H1 (cell line): ENCODE results near the gene ANKRD62. TPM values are rescaled to one million over a fixed set of nuclear protein-coding genes. Genes with fewer than 3 reads are reported as not detected.
"Not testable (repeated sequence)": the region's sequence is repeated elsewhere in the genome, so short reads cannot be mapped to it uniquely, and the experiment has no call there.

Experiments
- CTCF ChIA-PET: fragments of 300-600 bp; sonication (Branson Sonifier 250); formaldehyde crosslinking; loops from one replicate; lab custom pipeline; 2021; ENCODE audit not compliant: partially characterized antibody; lab: Charles Lee
- POLR2A ChIA-PET: fragments of 300-600 bp; sonication (Branson Sonifier 250); formaldehyde crosslinking; loops from one replicate; lab custom pipeline; 2021; ENCODE audit warnings: inconsistent platforms; ENCODE audit not compliant: partially characterized antibody; lab: Charles Lee
- DNase-seq, 2 experiments: peaks; one replicate each; pipeline versions ENCODE4 v3.0.0 to v3.0.0-alpha.2; 2010 to 2022; ENCODE audit warnings: low spot score in 2 of 2, low read depth in 1 of 2, mixed read lengths in 1 of 2
- FAIRE-seq: peaks from 2 replicates; lab custom pipeline; 2011; peaks lifted over from hg19 to GRCh38; lab: Jason Lieb, UNC
- H2AFZ ChIP-seq: 2 replicates; pipeline ENCODE4 v1.8.1; 2012; ENCODE audit warnings: low read length, inconsistent platforms
- H2AK5ac ChIP-seq: 2 replicates; pipeline ENCODE4 v1.6.1; 2013; ENCODE audit warnings: low read depth, low read length
- H2BK120ac ChIP-seq: replicated peaks from 2 replicates; pipeline ENCODE3; 2013; ENCODE audit warnings: low read depth, low read length, inconsistent platforms
- H2BK12ac ChIP-seq: 2 replicates; pipeline ENCODE4 v1.6.1; 2013; ENCODE audit warnings: low read depth, low read length
- H2BK15ac ChIP-seq: 2 replicates; pipeline ENCODE4 v1.6.1; 2013; ENCODE audit warnings: low read length
- H2BK20ac ChIP-seq: 2 replicates; pipeline ENCODE4 v1.6.1; 2013; ENCODE audit warnings: low read length
- H2BK5ac ChIP-seq: 2 replicates; pipeline ENCODE4 v1.6.1; 2013; ENCODE audit warnings: low read depth, low read length
- H3K14ac ChIP-seq: 2 replicates; pipeline ENCODE4 v1.6.1; 2013; ENCODE audit warnings: inconsistent platforms; ENCODE audit not compliant: insufficient read length
- H3K18ac ChIP-seq: 2 replicates; pipeline ENCODE4 v1.6.1; 2013; ENCODE audit warnings: low read length; ENCODE audit errors: extremely low read depth
- H3K23ac ChIP-seq: 2 replicates; pipeline ENCODE4 v1.6.1; 2013; ENCODE audit warnings: inconsistent platforms; ENCODE audit not compliant: insufficient read length
- H3K23me2 ChIP-seq: 2 replicates; pipeline ENCODE4 v1.6.1; 2013; ENCODE audit warnings: low read depth, low read length
- H3K27ac ChIP-seq: 2 replicates; pipeline ENCODE4 v1.6.1; 2011; ENCODE audit warnings: low read depth, low read length, inconsistent platforms
- H3K27me3 ChIP-seq, 4 experiments: replicated peaks in 1 of 4; 1 replicate in 1 of 4; 2 replicates in 3 of 4; pipeline versions ENCODE4 v1.6.1 to v1.8.1; 2011 to 2013; ENCODE audit warnings: low read length in 3 of 4, mild to moderate bottlenecking in 3 of 4, inconsistent platforms in 2 of 4, mixed read lengths in 2 of 4, moderate library complexity in 1 of 4; ENCODE audit not compliant: control insufficient read depth in 3 of 4, insufficient read depth in 3 of 4; ENCODE audit errors: extremely low read depth in 1 of 4
- H3K36me3 ChIP-seq, 4 experiments: 2 replicates each; pipeline versions ENCODE4 v1.6.1 to v1.8.1; 2011 to 2013; ENCODE audit warnings: mild to moderate bottlenecking in 4 of 4, low read length in 3 of 4, moderate library complexity in 2 of 4, control low read depth in 1 of 4, inconsistent platforms in 1 of 4; ENCODE audit not compliant: insufficient read depth in 4 of 4, control insufficient read depth in 2 of 4
- H3K4ac ChIP-seq: replicated peaks from 2 replicates; pipeline ENCODE3; 2013; ENCODE audit warnings: low read length, low read depth, mixed read lengths, inconsistent platforms; ENCODE audit not compliant: insufficient read length
- H3K4me1 ChIP-seq, 4 experiments: replicated peaks in 1 of 4; 1 replicate in 1 of 4; 2 replicates in 3 of 4; pipeline versions ENCODE4 v1.6.1 to v1.8.1; 2011 to 2013; ENCODE audit warnings: low read length in 3 of 4, inconsistent platforms in 2 of 4, mixed read lengths in 1 of 4; ENCODE audit not compliant: insufficient read depth in 4 of 4, control insufficient read depth in 3 of 4
- H3K4me2 ChIP-seq, 2 experiments: 2 replicates each; pipeline versions ENCODE4 v1.6.1 to v1.8.1; 2011 to 2013; ENCODE audit warnings: low read depth in 2 of 2, low read length in 2 of 2, control low read depth in 1 of 2, inconsistent platforms in 1 of 2, mild to moderate bottlenecking in 1 of 2; ENCODE audit not compliant: insufficient read depth in 1 of 2
- H3K4me3 ChIP-seq, 4 experiments: fragments of 200-600, 300-600 bp in 1 of 4; sonication (generic), shearing (Covaris generic), sonication (Bioruptor Twin) in 1 of 4; 2 replicates each; pipeline versions ENCODE4 v1.5.1 to v1.8.1; 2011 to 2016; ENCODE audit warnings: low read length in 4 of 4, low read depth in 3 of 4, control low read depth in 2 of 4, inconsistent platforms in 2 of 4, mild to moderate bottlenecking in 2 of 4, mixed read lengths in 1 of 4, moderate library complexity in 1 of 4; ENCODE audit not compliant: insufficient read depth in 2 of 4; ENCODE audit errors: extremely low read depth in 1 of 4
- H3K56ac ChIP-seq: replicated peaks from 2 replicates; pipeline ENCODE3; 2013; ENCODE audit warnings: low read depth, mild to moderate bottlenecking, mixed read lengths, low read length, inconsistent platforms; ENCODE audit not compliant: insufficient read length
- H3K79me1 ChIP-seq: 2 replicates; pipeline ENCODE4 v1.6.1; 2013; ENCODE audit warnings: low read depth, low read length, control low read depth
- H3K79me2 ChIP-seq, 2 experiments: 2 replicates each; pipeline versions ENCODE4 v1.6.1 to v1.8.1; 2012 to 2013; ENCODE audit warnings: low read length in 2 of 2, mild to moderate bottlenecking in 2 of 2, inconsistent platforms in 1 of 2; ENCODE audit not compliant: insufficient read depth in 2 of 2, control insufficient read depth in 1 of 2
- H3K9ac ChIP-seq, 4 experiments: replicated peaks in 1 of 4; 1 replicate in 1 of 4; 2 replicates in 3 of 4; pipeline versions ENCODE4 v1.6.1 to v1.8.1; 2011 to 2013; ENCODE audit warnings: low read depth in 3 of 4, low read length in 3 of 4, control low read depth in 2 of 4, mild to moderate bottlenecking in 2 of 4, moderate library complexity in 2 of 4, inconsistent platforms in 1 of 4; ENCODE audit errors: extremely low read depth in 1 of 4
- H3K9me3 ChIP-seq, 2 experiments: 2 replicates each; pipeline versions ENCODE4 v1.6.1 to v1.8.1; 2012 to 2013; ENCODE audit warnings: mild to moderate bottlenecking in 2 of 2, moderate library complexity in 2 of 2, control low read depth in 1 of 2, inconsistent platforms in 1 of 2, low read depth in 1 of 2, low read length in 1 of 2, mixed read lengths in 1 of 2; ENCODE audit not compliant: insufficient read depth in 2 of 2
- H4K20me1 ChIP-seq, 2 experiments: replicated peaks in 1 of 2; 2 replicates each; pipeline versions ENCODE3 to v1.8.1; 2011 to 2013; ENCODE audit warnings: inconsistent platforms in 2 of 2, low read length in 2 of 2, mild to moderate bottlenecking in 1 of 2; ENCODE audit not compliant: insufficient read depth in 2 of 2, control insufficient read depth in 1 of 2
- H4K5ac ChIP-seq: 2 replicates; pipeline ENCODE4 v1.6.1; 2013; ENCODE audit warnings: low read length, low read depth, mixed read lengths, inconsistent platforms; ENCODE audit not compliant: insufficient read length
- H4K8ac ChIP-seq: 2 replicates; pipeline ENCODE4 v1.8.0; 2013; ENCODE audit warnings: mild to moderate bottlenecking, moderate library complexity, low read length, inconsistent platforms; ENCODE audit not compliant: insufficient read depth; ENCODE audit errors: extremely low read depth
- H4K91ac ChIP-seq: replicated peaks from 2 replicates; pipeline ENCODE3; 2013; ENCODE audit warnings: low read length, mixed read lengths, inconsistent platforms; ENCODE audit not compliant: insufficient read length
- CBX8 ChIP-seq: fragments of 300-800, 300-1000 bp; sonication (generic); IDR thresholded peaks from 2 replicates; pipeline ENCODE4 v1.7.1; 2016; ENCODE audit warnings: low read depth, low read length, borderline replicate concordance
- KDM4A ChIP-seq: IDR thresholded peaks from one replicate; pipeline ENCODE4 v1.7.1; 2012; ENCODE audit warnings: low read depth, mild to moderate bottlenecking, moderate library complexity, low read length, inconsistent platforms; ENCODE audit not compliant: severe bottlenecking
- WGBS, 2 experiments: shearing (Covaris generic) in 1 of 2; methylation state at CpG; one replicate each; pipeline versions ENCODE4 v1.1.6 to v1.1.7; 2013 to 2015; ENCODE audit warnings: low lambda C conversion rate in 2 of 2, mixed read lengths in 2 of 2, inconsistent platforms in 1 of 2, low coverage in 1 of 2, missing lambda C conversion rate in 1 of 2; ENCODE audit not compliant: insufficient replicate concordance in 2 of 2, insufficient coverage in 1 of 2, insufficient read length in 1 of 2; ENCODE audit errors: extremely low coverage in 1 of 2, missing lambda C conversion rate in 1 of 2; 5-methylcytosine and 5-hydroxymethylcytosine counted together
- polyA plus RNA-seq, 7 experiments: library from polyadenylated mRNA; depleted of rRNA in 3 of 7; stranded (reverse) in 5 of 7; unstranded in 2 of 7; fragments of >200 nt in 5 of 7; fragments of 200-250 nt in 2 of 7; gene quantifications; 1 replicate in 5 of 7; 2 replicates in 1 of 7; 4 replicates in 1 of 7; pipeline versions ENCODE4 v1.2.1 to v1.2.3, GENCODE V29; 2011 to 2013; ENCODE audit warnings: missing spikeins in 2 of 7, mixed read lengths in 2 of 7
- total RNA-seq: library from RNA; stranded (reverse); fragmentation: NEBNext Ultra II Directional; extraction: Animal tissue kit (Norgen Biotek cat#: 25700); gene quantifications from 2 replicates; pipeline ENCODE4 v1.2.1, GENCODE V29; 2021
- TF ChIP-seq, protein P1 (sequence below): IDR thresholded peaks from 2 replicates; pipeline ENCODE4 v1.6.1; 2011; ENCODE audit warnings: low read length, improper control_type of control experiment
- TF ChIP-seq, protein P2 (sequence below): IDR thresholded peaks from 2 replicates; pipeline ENCODE4 v1.6.1; 2012; ENCODE audit warnings: inconsistent platforms

Gene ANKRD62
- total and polyA plus RNA-seq, 2 of the 8 experiments (the other 6 are each of a cell fraction or from before 2014, with no cell fraction given): not detected

DNA sequence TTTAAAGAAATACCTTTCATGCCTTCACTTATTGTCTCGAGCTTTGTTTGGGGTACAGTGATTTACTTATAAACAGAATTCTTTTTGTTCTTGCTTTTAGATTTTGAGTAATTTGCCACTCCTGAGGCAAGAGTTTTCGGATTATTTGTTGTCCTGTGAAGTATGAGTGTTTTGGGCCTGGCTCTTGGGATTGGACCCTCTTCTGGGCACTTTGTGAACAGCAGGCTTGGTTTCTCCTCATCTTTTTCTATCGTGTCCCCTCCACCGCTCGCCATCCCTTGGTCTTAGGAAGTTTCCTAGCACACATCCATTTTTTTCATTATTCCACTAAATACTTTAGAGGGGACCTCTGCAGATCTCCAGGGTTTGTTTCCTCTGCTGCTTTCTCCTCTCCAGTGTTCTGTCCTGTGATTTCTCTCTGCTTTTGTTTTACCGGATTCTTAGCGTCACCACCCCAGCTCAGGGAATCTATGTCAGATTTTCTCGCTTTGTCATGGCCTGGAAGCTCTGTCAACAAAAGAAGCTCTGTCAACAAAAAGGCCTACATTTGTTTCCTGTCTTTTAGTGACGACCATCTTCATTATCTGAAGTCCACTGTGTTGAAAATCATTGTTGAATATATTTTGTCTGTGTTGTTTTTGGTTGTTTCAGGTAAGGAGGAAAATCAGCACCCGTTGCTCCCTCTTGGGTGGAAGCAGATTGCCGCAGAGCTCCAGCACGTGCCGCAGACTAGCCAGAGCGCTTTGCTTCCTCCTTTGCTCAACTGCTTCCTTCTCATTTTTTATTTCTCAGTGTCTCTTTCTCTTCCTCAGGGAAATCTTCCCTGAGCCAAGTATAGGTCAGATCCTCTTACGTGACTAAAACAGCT is 27.8 kb downstream of the ANKRD62 start (continued):
- TF ChIP-seq, protein P1, sequence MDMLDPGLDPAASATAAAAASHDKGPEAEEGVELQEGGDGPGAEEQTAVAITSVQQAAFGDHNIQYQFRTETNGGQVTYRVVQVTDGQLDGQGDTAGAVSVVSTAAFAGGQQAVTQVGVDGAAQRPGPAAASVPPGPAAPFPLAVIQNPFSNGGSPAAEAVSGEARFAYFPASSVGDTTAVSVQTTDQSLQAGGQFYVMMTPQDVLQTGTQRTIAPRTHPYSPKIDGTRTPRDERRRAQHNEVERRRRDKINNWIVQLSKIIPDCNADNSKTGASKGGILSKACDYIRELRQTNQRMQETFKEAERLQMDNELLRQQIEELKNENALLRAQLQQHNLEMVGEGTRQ: no peak
- TF ChIP-seq KDM4A (no peak), CBX8 (no peak)
- TF ChIP-seq, protein P2, sequence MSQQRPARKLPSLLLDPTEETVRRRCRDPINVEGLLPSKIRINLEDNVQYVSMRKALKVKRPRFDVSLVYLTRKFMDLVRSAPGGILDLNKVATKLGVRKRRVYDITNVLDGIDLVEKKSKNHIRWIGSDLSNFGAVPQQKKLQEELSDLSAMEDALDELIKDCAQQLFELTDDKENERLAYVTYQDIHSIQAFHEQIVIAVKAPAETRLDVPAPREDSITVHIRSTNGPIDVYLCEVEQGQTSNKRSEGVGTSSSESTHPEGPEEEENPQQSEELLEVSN: no peak

DNA sequence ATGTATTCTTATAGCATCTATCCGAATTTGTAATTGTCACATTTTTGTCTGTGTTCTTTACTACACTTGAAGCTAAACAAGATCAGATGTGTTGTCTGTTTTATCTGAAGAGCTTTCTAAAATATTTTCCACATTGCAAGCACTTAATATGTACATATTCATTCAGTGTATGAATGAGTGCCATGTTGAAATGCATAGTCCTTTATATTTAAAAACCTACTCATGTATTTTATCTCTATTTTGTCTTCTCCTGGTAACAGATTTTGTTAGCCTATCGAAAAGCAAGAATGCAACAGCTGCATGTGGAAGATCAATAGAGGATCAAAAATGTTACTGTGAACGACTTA is 28.4 kb downstream of the ANKRD62 start:
- not testable (repeated sequence) for H3K23me2 ChIP-seq

More for the DNA sequence above, 28.4 kb downstream of the ANKRD62 start:
- H2BK5ac ChIP-seq, H3K27me3 ChIP-seq, H3K9me3 ChIP-seq, POLR2A ChIA-PET, H3K4me2 ChIP-seq, H3K23ac ChIP-seq, H3K56ac ChIP-seq, H3K4me1 ChIP-seq, H3K9ac ChIP-seq, H4K91ac ChIP-seq, H3K14ac ChIP-seq, H3K18ac ChIP-seq, H4K20me1 ChIP-seq, H2BK15ac ChIP-seq, FAIRE-seq, H3K4ac ChIP-seq, H3K79me2 ChIP-seq, H3K79me1 ChIP-seq, H2BK20ac ChIP-seq, H2BK12ac ChIP-seq, H2AK5ac ChIP-seq, H3K4me3 ChIP-seq, DNase-seq, H4K5ac ChIP-seq, H2BK120ac ChIP-seq, H3K36me3 ChIP-seq, H3K27ac ChIP-seq, H4K8ac ChIP-seq: not testable (repeated sequence)
- peak overlapping the region; percentile 85 for H2AFZ ChIP-seq
- WGBS, 2 experiments: 85% methylated on average over 3 of the region's 3 CpGs; no CpG with 5 or more reads in 1 of the 2 experiments
- CTCF ChIA-PET: interaction anchor here (1.3 to 1.9 kb wide), 4 partner anchors 11 to 125 kb away, joined by 3 to 7 read pairs (median 4); no protein-coding TSS in a partner anchor
